Left lobe of liver (tissue), 2 donors: ENCODE data around the gene KAZN. TPM values are rescaled to one million over a fixed set of nuclear protein-coding genes. Genes with fewer than 3 reads are reported as not detected.

Source experiments
- ATAC-seq: fragments of 200-7000 bp; cut with Tn5 transposase; one replicate; pipeline ENCODE4 v1.9.1; 2020; ENCODE audit warnings: mild to moderate bottlenecking, moderate library complexity
- DNase-seq: peaks from one replicate; pipeline ENCODE4 v3.0.0-alpha.2; 2020; ENCODE audit warnings: low spot score
- total RNA-seq: library from RNA; stranded (reverse); gene quantifications from one replicate; pipeline ENCODE4 v1.2.1, GENCODE V29; 2021
- donor health status: DM: no; HTN: no; CAD: no; lungs with moderate emphysema.
- donor health status: DM: no; HTN: yes; CAD: no.

Gene KAZN
- total RNA-seq, 1 donor from 2014 or later, result 4.4 TPM

DNA sequence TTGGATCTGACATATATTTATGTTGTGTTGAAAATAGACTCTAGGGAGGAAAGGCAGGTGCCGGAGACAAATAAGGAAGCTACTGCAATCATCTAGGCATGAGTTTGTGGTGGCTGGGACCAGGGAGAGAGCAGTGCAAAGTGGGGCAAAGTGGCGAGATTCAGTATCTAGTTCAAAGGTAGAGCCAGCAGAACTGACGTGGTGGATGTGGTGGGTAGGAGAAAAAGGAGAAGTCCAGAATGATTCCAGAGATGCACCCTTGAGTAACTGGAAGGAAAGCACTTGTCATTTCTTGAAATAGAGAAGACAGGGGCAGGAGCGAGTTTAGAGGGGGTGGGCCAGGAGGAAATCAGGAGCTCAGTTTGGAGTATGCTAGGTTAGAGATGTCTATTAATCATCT, 275.2 kb downstream of the KAZN start:
- no peak for DNase-seq

DNA sequence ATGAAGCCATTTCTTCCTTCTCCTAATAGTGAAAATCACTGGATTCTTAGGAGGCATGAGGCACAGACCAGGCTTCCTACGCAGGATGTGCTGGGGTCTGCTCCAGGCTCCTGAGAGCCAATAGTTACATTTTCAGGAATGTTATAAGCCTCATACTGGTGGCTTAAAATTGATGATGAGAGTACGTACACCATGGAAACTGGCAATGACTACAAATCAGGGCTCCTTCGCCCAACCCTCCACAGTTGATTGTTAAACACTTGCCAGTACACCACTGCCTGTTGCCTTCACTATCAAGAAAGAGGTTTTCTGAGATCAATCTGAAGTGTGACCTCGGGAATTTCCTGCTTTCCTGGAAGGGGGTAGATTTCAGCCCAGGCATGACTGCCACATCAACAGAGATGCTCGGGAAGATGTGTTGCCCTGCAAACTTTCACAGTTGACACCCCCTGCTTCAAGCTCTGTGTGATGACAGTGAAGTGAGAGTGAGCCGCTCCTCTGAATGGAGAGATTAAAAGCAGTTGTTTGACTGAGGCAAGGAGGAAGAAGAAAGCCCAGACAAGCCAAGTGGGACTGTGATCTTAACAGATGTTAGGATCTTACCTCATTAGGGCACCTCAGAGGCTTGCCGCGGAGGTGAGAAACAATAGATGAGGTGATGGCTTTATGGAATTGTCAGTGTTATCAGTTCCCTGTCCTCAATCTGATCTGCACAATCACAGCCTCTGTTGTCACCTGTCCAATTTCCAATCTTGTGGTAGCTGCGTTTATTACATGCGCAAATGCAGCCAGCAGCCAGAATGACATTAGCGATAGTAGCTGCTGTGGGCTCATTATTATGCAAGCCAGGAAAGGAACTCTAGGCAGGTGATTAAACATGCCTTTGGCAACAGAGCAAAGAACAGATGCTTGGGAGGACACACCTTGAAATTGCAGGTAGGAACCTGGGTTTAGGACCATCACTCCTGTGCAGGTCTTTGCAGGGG, 277.3 kb downstream of the KAZN start:
- ATAC-seq (no peak), DNase-seq (no peak)

More for the DNA sequence above, 275.2 kb downstream of the KAZN start:
- ATAC-seq, result no peak

DNA sequence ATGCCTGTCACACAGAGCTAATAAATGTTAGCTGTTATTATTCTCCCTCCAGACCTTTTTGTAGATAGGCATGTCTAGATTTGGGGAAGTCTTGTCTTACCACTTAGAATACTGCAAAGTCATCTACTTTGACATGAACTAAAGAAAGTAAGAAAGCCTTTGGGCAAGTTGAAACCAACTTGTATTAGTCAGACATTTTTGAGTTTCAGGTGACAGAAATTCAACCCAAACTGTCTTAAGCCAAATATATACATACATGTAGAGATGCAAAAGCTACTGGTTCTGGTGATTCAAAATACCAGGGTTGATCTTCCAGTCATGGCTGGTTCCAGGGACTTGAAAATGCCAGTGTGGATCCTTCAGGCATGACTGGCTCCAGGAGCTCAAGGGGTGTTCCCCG, 278.3 kb downstream of the KAZN start:
- ATAC-seq (no peak), DNase-seq (no peak)

DNA sequence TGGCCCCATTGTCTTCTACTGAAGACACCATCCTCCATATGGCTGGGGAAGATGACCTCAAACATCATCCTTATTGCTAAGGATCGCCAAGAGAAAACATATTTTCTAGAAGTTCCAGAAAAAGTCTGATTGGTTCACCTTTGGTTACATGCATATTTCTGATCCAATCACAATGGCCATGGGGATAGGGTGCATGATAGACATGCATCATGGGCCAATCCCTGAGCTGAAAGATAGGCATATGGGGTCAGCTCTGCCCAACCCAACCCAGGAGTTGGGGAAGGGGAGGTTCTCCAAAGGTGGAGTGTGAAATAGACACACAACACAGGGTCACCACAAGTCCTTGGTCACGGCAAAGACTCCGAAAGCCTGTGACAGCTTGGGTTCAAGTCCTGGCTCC, 278.7 kb downstream of the KAZN start:
- ATAC-seq (no peak), DNase-seq (no peak)

DNA sequence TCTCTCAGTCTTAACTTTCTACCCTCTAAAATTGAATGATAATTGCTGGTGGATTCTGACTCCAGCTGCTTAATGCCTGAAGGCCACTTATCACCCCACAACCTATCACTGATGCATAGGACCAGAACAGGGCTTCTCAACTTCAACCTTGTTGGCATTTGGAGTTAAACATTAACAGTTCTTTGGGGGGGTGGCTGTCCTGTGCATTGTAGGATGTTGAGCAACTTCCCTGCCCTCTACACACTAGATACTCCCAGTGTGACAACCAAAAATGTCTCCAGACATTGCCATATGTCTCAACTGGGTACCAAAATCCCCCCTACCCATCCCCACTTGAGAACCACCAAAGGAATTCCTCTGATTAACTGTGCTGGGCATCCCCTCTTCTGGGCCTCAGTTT, 279.6 kb downstream of the KAZN start:
- DNase-seq (no peak), ATAC-seq (no peak)

DNA sequence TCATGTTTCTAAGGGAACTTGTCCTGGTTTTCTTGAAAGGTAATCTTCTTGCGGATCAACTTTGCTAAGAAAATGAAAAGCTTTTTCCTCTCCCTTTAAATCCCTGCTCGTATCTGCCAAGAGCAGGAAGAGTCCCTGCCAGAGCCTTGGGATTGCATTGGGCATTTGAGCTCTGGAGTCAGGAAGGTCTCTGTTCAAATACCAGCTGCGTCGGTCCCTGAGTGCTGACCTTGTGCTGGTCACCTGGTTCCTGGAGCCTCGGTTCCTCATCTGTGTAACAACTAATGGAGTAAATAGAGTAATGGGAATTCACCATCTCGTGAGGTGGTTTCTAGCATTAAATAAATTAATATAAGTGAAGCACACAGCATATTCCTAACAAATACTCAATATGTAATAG, 280.5 kb downstream of the KAZN start:
- ATAC-seq (no peak), DNase-seq (no peak)

DNA sequence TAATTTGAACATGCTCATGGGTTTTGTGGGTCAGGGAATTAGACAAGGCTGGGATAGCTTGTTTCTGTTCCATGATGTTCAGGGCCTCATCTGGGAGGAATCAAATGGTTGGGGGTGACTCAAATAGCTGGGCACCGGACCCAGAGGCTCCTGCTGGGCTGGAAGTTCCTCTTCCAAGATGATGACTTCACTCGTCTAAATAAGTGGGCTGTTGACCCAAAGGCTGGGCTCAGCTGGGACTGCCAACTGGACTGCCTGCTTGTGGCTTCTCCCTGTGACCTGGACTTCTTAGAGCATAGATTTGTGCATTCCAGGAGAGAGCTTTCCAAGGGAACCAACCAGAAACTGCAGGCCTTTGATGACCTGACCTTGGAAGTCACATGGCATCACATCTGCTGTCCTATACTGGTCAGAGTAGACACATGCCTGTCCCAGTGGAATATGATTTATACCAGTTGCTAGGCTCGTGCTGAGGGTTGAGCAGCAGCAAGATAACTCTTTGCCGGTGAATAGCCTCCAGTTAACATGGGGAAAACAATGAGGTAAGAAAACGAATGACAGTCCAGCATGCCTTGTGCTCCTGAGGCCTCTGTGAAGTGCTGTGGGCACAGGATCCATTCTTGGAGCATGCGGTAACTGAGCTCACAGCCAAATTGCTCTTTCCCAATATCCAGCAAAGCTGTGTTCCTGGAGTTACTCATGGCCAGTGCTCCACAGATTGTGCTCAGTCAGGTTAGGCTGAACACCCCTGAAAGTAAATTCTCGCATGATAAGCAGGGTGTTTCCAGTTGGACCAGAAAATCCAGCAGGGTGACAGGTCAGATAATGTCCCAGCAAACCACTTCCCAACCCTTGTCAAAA, 282.2 kb downstream of the KAZN start:
- no peak for DNase-seq
- no peak for ATAC-seq

DNA sequence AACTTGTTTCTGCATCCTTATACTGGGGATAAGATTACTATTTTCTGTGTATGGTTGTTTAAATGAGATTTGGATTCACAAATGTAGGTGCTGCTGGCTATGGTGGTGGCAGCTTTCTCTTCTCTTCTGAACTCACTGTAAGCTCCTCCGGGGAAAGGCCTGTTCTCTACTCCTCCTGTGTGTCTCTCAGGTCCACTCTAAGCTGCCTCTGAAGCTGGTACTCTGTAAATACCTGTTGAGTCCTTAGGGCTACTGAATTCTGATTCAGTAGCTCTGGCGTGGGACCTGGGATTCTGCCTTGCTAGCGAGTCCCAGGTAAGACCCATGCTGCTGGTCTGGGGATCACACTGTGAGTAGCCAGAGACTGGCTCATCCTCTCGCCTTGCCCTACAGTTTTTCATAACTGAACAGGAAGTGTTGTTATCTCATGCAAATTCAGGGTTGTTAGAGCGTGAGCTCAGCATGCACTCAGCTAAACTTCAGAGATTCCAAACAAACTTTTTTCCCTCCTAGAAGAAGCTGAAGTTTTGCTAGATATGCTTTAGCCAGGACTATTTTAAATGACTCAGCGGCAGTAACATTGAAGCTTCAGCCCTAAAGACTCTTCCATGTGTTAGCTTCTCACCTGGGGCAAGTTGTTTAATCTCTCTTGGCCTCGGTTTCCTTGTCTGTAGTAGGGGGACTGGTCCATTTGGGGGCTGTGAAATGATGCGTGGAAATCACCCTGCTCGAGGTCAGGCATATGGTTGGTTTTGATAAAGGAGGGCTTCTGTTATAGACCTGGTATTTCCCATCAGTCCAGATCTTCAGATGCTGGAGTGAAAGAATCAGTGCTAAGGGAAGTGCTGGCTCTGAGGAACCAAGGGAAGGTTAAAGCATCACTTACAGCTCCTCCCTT, 283.5 kb downstream of the KAZN start:
- ATAC-seq (no peak), DNase-seq (no peak)

DNA sequence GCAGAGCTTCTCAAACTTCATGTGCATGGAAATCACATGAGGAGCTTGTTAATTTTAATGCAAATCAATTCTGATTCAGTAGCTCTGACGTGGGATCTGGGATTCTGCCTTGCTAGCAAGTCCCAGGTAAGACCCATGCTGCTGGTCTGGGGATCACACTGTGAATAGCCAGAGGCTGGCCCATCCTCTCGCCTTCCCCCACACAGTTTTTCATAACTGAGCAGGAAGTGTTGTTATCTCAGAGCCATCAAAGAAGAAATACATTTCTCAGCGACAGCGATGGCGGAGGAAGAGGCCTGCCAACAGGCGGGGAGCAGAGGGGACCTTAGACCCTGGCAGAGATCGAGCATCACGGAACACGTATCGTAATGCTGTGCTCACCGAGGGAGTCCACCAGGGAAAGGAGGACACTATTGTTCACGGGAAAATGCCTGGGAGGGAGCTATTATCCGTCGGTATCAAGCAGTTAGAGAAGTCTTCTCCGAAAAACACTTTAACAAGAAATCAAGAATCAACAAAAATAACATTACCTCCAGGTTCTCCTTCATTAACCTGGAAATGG, 286.2 kb downstream of the KAZN start:
- ATAC-seq (no peak), DNase-seq (no peak)

DNA sequence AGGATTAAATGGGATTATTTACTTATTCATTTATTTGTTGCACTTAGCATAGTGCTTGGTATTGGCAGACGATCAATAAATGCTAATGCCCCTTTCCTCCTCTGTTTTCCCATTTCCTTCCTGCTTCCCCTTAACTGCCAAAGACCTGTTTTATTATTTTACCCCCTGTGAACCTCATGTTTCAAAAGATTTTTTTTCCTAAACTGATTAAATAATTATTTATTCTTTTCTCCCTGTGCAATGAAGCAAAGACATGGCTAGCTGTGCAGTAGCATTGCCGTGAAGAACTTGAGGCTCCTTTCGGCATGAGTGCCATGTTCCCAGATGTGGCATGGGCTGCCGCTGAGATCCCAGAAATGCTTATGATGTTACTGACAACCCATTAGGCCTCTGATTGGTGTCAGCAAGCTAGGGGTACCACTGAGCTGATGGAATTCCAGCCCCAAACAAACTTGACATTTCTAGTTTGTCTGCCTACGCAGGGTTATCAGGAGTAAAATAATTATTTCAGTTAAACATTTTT, 288.6 kb downstream of the KAZN start:
- ATAC-seq, result no peak
- no peak for DNase-seq

DNA sequence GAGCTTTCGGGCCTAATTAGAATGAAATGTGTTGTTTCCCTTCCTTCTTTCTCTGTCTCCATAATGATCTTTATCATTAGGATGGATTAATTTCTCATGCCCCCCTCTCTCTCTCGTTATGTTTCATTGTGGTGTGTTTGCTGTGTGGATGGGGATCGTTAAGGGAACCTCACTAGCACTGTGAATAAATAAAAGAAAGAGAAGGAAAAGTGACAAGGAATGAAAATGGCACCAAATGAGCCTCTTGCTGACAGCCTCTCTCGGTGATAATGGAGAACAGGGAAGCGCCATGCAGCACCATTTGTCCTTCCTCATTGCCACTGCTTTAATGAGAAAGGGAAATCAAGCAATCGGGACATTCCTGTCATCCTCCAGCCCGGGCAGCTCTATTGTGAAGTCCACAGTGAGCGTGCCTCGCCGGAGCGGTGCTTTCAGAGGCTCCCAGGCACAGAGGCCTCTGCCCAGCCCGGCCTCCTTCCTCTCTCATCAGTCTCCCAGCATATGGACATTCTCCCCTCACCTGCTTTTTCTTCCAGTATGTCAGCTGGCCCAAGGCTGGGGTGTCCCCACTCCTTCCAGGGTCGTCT, 289.4 kb downstream of the KAZN start:
- ATAC-seq (no peak), DNase-seq (no peak)

DNA sequence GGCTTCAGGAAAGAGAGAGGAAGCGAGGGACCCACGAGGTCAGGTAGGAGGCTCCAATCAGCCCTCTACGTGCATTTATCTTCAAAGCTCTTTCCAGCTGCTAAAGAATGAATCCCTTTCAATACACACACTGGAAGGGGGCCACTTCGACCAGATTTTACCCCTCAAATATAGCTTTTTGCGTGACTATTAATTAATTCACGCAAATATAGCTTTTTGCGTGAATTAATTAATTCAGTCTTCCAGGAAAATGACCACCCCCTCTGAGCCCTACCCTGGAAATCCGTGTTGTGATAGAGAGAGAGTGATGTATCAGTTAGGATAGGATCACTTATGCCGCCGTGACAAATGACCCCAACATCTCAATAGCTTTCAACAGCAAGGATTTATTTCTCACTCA, 289.9 kb downstream of the KAZN start:
- ATAC-seq (no peak), DNase-seq (no peak)

DNA sequence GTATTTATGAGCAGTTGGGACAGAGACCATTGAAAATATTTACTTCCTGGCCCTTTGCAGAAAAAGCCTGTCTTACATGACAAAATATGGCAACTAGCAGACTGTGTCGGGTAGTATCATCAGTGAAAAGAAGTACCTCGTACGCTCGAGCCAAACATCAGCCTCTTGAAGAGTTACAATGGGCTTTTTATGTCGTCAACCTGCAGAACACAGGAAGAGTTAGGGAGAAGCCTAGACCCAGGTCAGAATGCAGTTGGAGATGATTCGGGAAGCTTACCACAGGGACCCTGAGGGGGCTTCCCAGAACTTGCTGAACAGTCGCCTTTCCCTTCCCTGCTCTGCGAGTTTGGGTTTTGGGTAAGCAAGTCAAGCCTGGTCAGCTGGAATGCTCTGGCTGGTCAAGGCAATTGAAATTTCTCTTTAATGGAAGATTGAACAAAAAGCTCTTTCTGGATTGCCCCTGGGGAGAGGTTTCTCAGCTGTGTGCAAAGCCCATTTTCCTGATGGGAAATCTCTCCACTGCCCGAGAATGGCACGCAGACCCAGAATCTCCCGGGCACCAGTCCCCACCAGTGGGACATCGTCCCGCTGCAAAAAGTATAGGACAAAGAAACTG, 291.4 kb downstream of the KAZN start:
- no peak for ATAC-seq
- no peak for DNase-seq

DNA sequence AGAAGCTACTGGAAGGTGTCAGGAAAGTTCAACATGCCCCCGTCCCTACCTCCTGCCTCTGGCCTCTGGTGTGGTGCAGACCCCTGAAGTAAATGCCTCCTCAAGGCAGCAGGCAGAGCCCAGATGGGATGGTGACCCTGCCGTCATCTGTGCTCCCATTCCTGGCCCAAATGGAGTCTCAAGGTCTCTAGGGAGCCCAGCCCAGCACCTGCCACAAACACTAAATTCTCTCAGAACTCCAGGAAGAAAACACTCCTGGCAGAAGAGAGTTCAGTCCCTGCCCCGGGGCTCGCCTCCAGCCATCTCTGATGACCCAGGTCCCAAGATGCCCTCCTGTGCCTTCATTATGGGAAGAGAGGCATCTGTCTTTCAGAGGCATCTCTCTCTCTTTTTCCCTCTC, 293.5 kb downstream of the KAZN start:
- DNase-seq (no peak), ATAC-seq (no peak)

DNA sequence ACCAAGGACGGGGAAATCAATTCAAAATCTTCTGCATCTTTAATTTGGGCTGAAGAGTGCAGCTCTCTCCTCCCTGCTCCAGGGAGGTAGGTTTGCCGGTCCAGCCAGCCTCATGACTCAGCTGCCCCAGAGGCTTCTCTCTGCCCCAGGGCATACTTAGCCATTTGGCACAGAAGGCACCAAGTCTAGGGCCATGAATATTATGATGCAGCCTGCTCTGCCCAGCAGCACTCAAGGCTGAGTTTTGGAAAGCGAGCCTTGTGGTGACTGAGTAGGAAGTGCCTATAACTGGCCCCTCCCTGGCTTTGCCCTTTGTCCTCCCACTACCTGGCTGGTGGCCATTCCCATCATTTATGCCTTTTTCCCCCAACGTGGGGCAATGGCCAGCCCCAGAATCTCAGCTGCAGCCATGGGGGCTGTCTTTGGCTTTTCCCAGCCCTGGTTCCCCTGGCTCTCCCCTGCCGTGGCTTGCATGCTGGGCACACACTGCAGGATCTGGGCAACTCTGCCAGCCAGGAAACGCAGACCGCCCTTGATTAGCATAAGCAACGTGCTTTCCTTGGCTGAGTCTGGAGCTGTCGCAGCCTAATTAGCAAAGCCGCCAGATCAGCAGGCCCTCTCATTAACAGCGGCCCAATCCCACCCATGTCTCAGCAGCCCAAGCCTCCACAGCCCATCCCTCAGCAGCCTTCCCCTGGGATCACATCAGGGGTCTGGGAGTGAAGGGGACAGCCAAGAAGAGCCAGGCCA, 296.5 kb downstream of the KAZN start:
- ATAC-seq (no peak), DNase-seq (no peak)

DNA sequence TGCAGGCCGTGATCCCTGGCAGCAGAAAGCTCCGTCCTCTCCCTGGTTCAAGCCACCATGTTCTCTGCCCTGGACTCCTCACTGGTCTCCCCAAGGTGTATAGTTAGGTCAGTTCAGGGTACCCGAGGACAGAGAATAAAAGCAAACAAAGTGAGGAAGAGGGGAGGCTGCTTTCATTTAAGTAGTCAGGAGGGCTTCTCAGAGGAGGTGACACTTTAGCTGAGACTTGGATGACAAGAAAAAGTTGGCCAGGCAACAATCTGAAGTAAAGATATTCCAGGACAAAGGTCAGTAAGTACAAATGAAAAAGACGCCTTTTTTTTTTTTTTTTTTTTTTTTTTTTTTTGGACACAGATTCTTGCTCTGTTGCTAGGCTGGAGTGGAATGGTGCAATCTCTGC, 297.2 kb downstream of the KAZN start:
- DNase-seq, result no peak
- ATAC-seq, result no peak

DNA sequence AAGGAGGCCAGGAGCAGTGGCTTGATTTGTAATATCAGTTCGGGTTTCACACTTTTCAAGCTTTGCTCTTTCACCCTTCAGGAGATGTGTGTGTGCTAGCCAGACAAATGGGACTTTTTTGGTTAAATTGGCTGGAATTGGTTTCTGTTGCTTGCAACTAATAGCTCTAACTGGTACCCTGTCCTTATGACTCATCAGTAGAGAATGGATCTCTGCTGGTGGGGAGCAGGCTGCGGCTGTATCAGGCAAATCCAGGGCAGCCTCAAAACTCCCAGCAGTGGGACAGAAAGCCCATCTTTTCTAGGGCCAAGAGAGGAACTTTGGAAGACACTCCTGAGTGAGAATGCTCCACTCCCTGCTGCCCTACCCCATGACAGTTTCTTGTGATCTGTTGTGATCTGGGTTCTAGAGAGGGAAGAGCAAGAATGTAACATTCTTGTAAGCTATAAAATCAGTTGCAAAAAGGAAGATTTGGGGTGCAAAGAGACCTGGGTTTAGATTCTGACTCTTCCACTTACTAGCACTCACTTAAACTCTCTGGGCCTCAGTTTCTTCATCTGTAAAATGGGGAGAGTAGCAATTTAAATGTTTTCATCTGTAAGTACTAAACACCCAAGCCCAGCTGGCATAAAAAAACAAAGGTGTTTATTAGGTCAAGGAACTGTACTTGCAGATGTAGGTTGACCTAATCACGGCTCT, 298.0 kb downstream of the KAZN start:
- no peak for ATAC-seq
- no peak for DNase-seq

DNA sequence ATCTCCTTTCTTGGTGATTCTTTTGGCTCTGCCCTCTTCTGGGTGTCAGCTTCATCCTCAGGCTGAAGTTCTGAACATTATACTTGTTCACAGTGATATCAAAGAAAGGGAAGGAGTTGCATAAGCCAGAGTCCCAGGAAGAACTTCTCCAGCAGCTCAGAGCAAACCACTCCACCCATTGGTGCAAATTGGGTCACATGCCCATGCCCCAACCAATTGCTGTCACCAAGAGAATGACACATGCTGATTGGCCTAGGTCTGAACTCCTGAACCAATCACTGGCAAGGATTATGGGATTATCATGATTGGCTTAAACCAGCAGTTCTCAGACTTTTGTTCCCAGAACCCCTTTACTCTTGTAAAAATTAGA, 298.6 kb downstream of the KAZN start:
- no peak for ATAC-seq
- no peak for DNase-seq
